Bronchial epithelial cell (primary cell): ENCODE results near the gene CYP2F1. TPM values are rescaled to one million over a fixed set of nuclear protein-coding genes. Genes with fewer than 3 reads are reported as not detected.
"Not testable (repeated sequence)": the region's sequence is repeated elsewhere in the genome, so short reads cannot be mapped to it uniquely, and the experiment has no call there.

Source experiments
- DNase-seq: peaks from one replicate; pipeline ENCODE4 v3.0.0-alpha.2; 2010; ENCODE audit warnings: low read depth
- FAIRE-seq: peaks from 2 replicates; lab custom pipeline; 2011; peaks lifted over from hg19 to GRCh38; lab: Jason Lieb, UNC
- H3K27me3 ChIP-seq: 2 replicates; pipeline ENCODE4 v1.5.1; 2011; ENCODE audit warnings: low read length; ENCODE audit not compliant: control insufficient read depth, insufficient read depth
- H3K36me3 ChIP-seq: 2 replicates; pipeline ENCODE4 v1.5.1; 2011; ENCODE audit warnings: low read length; ENCODE audit not compliant: control insufficient read depth, insufficient read depth
- H3K4me3 ChIP-seq: 2 replicates; pipeline ENCODE4 v1.5.1; 2011; ENCODE audit warnings: mild to moderate bottlenecking, low read depth, low read length, control low read depth
- total RNA-seq: library from RNA; depleted of rRNA; stranded (reverse); fragments of >200 nt; gene quantifications from 2 replicates; pipeline ENCODE4 v1.2.1, GENCODE V29; 2014
- TF ChIP-seq, protein P1 (sequence below): IDR thresholded peaks from 2 replicates; pipeline ENCODE4 v1.5.1; 2011; ENCODE audit warnings: mild to moderate bottlenecking, moderate library complexity, low read length, control low read depth, inconsistent platforms; ENCODE audit not compliant: insufficient read depth, severe bottlenecking

Gene CYP2F1
- total RNA-seq, 1 donor from 2014 or later, result not detected

DNA sequence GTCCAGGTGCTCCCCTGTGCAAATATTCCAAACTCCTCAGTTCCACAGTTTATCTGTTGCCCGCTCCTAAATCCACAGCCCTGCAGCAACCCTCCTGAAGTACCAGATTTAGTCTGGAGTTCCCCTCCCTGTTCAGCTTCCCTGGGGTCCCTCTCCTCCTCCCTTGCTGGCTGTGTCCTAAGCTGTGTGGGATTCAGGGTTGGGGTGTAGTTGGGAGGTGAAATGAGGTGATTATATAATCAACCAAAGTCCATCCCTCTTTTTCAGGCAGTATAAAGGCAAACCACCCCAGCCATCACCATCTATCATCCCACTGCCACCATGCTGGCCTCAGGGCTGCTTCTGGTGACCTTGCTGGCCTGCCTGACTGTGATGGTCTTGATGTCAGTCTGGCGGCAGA is 26.1 kb upstream of the CYP2F1 start, which contains the start of gene CYP2A13:
CYP2A13 (plus strand) TSS at position 301 of the 400 bp plus-strand sequence; CDS start at position 322, 21 bp downstream.
- no peak for FAIRE-seq
- TF ChIP-seq, protein P1, sequence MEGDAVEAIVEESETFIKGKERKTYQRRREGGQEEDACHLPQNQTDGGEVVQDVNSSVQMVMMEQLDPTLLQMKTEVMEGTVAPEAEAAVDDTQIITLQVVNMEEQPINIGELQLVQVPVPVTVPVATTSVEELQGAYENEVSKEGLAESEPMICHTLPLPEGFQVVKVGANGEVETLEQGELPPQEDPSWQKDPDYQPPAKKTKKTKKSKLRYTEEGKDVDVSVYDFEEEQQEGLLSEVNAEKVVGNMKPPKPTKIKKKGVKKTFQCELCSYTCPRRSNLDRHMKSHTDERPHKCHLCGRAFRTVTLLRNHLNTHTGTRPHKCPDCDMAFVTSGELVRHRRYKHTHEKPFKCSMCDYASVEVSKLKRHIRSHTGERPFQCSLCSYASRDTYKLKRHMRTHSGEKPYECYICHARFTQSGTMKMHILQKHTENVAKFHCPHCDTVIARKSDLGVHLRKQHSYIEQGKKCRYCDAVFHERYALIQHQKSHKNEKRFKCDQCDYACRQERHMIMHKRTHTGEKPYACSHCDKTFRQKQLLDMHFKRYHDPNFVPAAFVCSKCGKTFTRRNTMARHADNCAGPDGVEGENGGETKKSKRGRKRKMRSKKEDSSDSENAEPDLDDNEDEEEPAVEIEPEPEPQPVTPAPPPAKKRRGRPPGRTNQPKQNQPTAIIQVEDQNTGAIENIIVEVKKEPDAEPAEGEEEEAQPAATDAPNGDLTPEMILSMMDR, result no peak
- DNase-seq, result no peak
- Histone ChIP-seq H3K27me3 (no peaks in the 10 kb centered on the region), H3K36me3 (no peaks in the 10 kb centered on the region), H3K4me3 (no peak within 1 kb of the TSS)

DNA sequence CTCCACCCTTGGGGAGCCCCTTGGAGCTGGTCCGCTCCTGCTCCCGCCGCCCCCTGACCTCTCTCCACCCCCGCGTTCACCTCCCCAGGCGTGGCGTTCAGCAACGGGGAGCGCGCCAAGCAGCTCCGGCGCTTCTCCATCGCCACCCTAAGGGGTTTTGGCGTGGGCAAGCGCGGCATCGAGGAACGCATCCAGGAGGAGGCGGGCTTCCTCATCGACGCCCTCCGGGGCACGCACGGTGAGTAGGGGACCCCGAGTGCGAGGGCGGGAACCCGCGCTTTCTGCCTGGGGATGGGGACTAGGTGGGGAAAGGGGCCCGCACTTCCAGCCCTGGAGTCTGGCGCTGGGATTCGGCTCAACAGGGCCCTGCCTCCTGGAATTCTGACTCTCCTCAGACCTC is 24.3 kb upstream of the CYP2F1 start:
- H3K36me3 ChIP-seq, result no peaks in the 10 kb centered on the region
- no peak for DNase-seq
- no peak for FAIRE-seq
- no peaks in the 10 kb centered on the region for H3K27me3 ChIP-seq
- TF ChIP-seq, protein P1, result no peak
- no peak overlapping the region for H3K4me3 ChIP-seq

DNA sequence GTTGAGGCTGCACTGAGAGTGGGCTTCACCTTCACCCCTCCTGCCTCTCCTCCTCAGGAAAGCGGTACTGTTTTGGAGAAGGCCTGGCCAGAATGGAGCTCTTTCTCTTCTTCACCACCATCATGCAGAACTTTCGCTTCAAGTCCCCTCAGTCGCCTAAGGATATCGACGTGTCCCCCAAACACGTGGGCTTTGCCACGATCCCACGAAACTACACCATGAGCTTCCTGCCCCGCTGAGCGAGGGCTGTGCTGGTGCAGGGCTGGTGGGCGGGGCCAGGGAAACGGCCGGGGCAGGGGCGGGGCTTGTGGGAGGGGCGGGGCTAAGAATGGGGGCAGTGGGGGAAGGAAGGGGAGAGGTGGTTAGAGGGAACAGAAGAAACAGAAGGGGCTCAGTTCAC is 18.5 kb upstream of the CYP2F1 start:
- TF ChIP-seq, protein P1, result no peak
- Histone ChIP-seq H3K27me3 (no peaks in the 10 kb centered on the region), H3K4me3 (no peak overlapping the region), H3K36me3 (no peaks in the 10 kb centered on the region)
- FAIRE-seq (no peak), DNase-seq (no peak)

DNA sequence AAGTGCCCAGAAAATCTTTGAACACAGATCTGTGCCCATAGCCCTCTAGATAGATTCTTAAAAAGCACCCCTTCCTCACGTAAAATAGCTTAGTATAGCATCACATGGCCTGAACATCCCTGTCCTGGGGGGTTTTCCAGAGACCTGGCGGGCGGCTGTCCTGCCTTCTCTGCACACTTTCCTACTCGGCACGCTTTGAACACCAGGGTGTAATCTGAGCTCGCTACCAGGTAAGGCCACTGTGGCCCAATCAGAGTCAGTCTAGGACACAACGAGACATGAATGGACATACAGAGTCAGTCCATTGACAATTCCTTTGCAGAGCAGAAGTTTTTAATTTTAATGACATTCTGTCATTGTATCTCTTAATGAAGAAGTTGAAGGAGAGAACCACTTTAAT is 17.9 kb upstream of the CYP2F1 start:
- TF ChIP-seq, protein P1, result no peak
- FAIRE-seq (no peak), DNase-seq (no peak)
- Histone ChIP-seq H3K36me3 (no peaks in the 10 kb centered on the region), H3K4me3 (no peak overlapping the region), H3K27me3 (no peaks in the 10 kb centered on the region)

DNA sequence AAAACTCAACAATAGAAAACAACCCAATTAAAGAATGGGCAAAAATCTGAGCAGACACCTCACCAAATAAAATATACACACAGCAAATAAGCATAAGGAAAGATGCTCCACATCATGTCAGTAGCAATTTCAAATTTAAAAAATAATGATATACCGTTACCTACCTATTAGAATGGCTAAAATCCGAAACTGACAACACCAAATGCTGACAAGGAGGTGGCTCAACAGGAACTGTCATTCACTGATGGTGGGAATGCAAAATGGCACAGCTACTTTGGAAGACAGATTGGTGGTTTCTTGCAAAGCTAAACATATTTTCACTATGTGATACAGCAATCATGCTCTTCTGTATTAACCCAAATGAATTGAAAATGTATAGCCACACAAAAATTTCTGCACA is 16.9 kb upstream of the CYP2F1 start:
- H3K36me3 ChIP-seq, result no peaks in the 10 kb centered on the region
- DNase-seq (no peak), FAIRE-seq (no peak)
- TF ChIP-seq, protein P1, result no peak
- H3K4me3 ChIP-seq, result no peak overlapping the region
- no peaks in the 10 kb centered on the region for H3K27me3 ChIP-seq

DNA sequence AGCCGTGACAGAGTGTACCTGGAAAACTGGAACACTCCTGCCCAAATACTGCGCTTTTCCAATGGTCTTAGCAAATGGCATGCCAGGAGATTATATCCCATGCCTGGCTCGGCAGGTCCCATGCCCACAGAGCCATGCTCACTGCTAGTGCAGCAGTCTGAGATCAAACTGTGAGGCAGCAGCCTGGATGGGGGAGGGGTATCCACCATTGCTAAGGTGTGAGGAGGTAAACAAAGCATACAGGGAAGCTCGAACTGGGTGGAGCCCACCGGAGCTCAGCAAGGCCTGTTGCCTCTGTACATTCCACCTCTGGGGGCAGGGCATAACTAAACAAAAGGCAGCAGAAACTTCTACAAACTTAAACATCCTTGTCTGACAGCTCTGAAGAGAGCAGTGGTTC is 15.5 kb upstream of the CYP2F1 start:
- no peak for DNase-seq
- Histone ChIP-seq H3K27me3 (no peaks in the 10 kb centered on the region), H3K36me3 (no peaks in the 10 kb centered on the region), H3K4me3 (no peak overlapping the region)
- FAIRE-seq, result no peak
- TF ChIP-seq, protein P1, result no peak

DNA sequence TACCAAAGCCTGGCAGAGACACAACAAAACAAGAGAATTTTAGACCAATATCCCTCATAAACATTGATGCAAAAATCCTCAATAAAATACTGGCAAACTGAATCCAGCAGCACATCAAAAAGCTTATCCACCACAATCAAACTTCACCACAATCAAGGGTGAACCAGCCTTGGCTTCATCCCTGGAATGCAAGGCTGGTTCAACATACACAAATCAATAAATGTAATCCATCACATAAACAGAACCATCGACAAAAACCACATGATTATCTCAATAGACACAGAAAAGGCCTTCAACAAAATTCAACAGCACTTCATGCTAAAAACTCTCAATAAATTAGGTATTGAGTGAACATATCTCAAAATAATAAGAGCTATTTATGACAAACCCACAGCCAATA is 12.0 kb upstream of the CYP2F1 start:
- not testable (repeated sequence) for H3K27me3 ChIP-seq, FAIRE-seq, H3K36me3 ChIP-seq, H3K4me3 ChIP-seq, DNase-seq
